Muscle layer of duodenum (tissue), 2 donors: ENCODE data around the gene CYBRD1.
"Not testable (repeated sequence)": the region's sequence is repeated elsewhere in the genome, so short reads cannot be mapped to it uniquely, and the experiment has no call there.

Experiments used
- H3K27ac ChIP-seq: one replicate; pipeline ENCODE4 v1.7.0; 2013; ENCODE audit warnings: mild to moderate bottlenecking, low read length
- H3K27me3 ChIP-seq: one replicate; pipeline ENCODE4 v1.7.0; 2013; ENCODE audit warnings: low read depth, mild to moderate bottlenecking, control low read depth, low read length
- H3K36me3 ChIP-seq, 2 donors: one replicate each; pipeline ENCODE4 v1.7.0; 2013; ENCODE audit warnings: low read length in 2 of 2, control low read depth in 1 of 2, mild to moderate bottlenecking in 1 of 2; ENCODE audit not compliant: insufficient read depth in 2 of 2, control insufficient read depth in 1 of 2
- H3K4me1 ChIP-seq, 2 donors: one replicate each; pipeline ENCODE4 v1.7.0; 2013; ENCODE audit warnings: low read length in 2 of 2, mild to moderate bottlenecking in 2 of 2, control low read depth in 1 of 2, moderate library complexity in 1 of 2; ENCODE audit not compliant: insufficient read depth in 2 of 2, control insufficient read depth in 1 of 2
- H3K4me3 ChIP-seq, 2 donors: one replicate each; pipeline ENCODE4 v1.7.0; 2013; ENCODE audit warnings: low read length in 2 of 2, low read depth in 1 of 2, mild to moderate bottlenecking in 1 of 2
- H3K9me3 ChIP-seq, 2 donors: one replicate each; pipeline ENCODE4 v1.7.0; 2013; ENCODE audit warnings: low read length in 2 of 2, control low read depth in 1 of 2, mild to moderate bottlenecking in 1 of 2; ENCODE audit not compliant: control insufficient read depth in 1 of 2
- donor health status: healthy.

CYBRD1 gene

GRCh38 chr2:171516793-171517192, 5.5 kb upstream of the CYBRD1 start:
- H3K4me1 ChIP-seq: peaks cover 5 to 7% of the 10 kb centered on the region in 2 donors
- H3K27ac ChIP-seq: no peak overlapping the region
- no peaks in the 10 kb centered on the region for H3K36me3 ChIP-seq
- H3K4me3 ChIP-seq: no peak overlapping the region
- H3K27me3 ChIP-seq: no peaks in the 10 kb centered on the region
- no peaks in the 10 kb centered on the region for H3K9me3 ChIP-seq

DNA sequence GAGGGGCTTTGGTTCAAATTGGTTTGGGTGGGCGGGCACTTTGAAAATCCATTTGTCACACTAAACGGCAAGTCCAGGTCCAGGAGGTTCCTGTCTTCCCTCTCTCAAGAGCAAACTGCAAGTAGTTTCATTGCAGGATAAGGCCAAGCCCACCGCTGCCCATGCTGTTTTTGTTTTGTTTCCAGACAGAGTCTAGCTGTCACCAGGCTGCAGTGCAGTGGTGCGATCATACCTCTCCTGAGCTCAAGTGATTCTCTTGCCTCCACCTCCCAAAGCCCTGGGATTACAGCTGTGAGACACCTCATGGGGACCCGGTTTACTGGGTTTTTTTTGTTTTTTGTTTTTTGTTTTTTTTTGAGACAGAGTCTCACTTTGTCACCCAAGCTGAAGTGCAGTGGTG, 1.8 kb upstream of the CYBRD1 start:
- H3K9me3 ChIP-seq: no peaks in the 10 kb centered on the region
- H3K36me3 ChIP-seq: no peaks in the 10 kb centered on the region
- H3K4me3 ChIP-seq: no peak overlapping the region
- peaks cover 10 to 13% of the 10 kb centered on the region in 2 donors for H3K4me1 ChIP-seq
- no peak overlapping the region for H3K27ac ChIP-seq
- H3K27me3 ChIP-seq: no peaks in the 10 kb centered on the region

GRCh38 chr2:171521361-171522051, 768 bp upstream of the CYBRD1 start:
- Histone ChIP-seq H3K27me3 (no peaks in the 10 kb centered on the region), H3K4me1 (peaks cover 10 to 13% of the 10 kb centered on the region in 2 donors)

DNA sequence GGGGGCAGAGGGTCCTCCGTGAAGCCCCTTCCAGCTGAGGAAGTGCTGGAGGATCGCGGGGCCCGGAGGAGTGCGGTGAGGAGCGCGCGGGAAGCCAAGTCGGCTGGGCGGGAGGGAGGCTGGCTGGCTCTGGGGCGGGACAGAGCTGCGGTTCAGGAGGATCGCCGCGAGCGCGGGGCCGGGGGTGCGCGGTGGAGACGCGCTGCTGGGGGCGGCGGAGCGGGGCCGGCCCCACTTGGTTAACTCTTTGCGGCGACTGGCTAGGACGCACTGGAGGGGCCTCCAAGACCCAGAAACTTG, 464 bp downstream of the CYBRD1 start:
- Histone ChIP-seq H3K4me3 (peak overlapping the region; percentile 89 to 98), H3K4me1 (peaks cover 13% of the 10 kb centered on the region in 2 donors), H3K27ac (peak overlapping the region; percentile 67), H3K9me3 (no peaks in the 10 kb centered on the region), H3K27me3 (no peaks in the 10 kb centered on the region), H3K36me3 (no peaks in the 10 kb centered on the region)

More at GRCh38 chr2:171521361-171522051, 768 bp upstream of the CYBRD1 start:
- no peaks in the 10 kb centered on the region for H3K36me3 ChIP-seq
- H3K9me3 ChIP-seq: no peaks in the 10 kb centered on the region
- peak overlapping the region; percentile 89 to 98 for H3K4me3 ChIP-seq
- peak overlapping the region; percentile 75 for H3K27ac ChIP-seq

DNA sequence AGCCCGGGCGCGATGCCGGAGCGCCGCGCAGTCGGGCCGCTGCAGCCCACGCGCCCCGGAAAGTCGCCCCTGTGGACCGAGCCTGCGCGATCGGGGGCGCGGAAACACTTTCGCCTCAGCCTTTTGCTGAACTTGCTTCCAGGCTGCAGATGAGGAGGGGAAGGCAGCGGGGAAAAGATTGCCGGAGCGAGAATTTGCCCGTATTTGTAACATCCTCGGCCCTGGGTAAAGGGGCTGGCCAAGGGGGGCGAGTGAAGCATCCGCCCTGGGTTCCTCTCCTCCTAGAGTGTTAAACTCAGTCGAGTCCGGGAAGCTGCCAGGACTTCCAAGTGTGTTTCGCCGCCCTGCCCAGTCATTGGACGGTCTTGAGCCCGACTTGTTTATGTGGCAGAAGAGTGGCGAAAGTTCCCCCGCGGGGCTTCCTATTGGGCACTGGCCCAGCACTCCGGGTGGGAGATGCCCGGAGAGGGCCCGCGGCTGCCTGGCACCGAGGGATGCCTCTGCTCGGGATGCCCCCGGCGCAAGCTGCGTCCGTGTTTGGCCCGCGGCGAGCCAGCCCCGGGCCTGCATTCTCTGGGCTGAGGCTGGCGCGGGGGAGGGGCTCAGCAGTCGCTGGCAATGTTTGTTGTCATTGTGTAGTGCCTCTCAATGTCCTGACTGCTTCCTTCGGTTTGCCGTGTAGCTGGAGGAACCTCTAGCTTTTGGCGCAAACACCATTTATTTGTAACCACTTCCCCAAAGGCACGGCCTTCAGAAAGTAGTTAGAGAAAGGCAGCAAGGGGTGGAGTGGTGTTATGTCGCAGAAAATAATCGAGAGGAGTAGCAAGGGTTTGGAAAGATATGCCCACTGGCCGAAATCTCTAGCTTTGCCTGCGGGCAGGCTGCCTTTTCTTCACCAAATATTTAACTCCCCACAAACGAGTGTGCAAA, 1.1 kb downstream of the CYBRD1 start:
- Histone ChIP-seq H3K4me3 (peak overlapping the region; percentile 89 to 98), H3K4me1 (peaks cover 13% of the 10 kb centered on the region in 2 donors), H3K9me3 (no peaks in the 10 kb centered on the region), H3K27me3 (no peaks in the 10 kb centered on the region), H3K36me3 (no peaks in the 10 kb centered on the region), H3K27ac (peak overlapping the region; percentile 58)

- H3K4me3 ChIP-seq: peak overlapping the region; percentile 89 to 98
- no peaks in the 10 kb centered on the region for H3K27me3 ChIP-seq
- H3K4me1 ChIP-seq: peaks cover 13% of the 10 kb centered on the region in 2 donors
- H3K27ac ChIP-seq: peak overlapping the region; percentile 58
- H3K36me3 ChIP-seq: no peaks in the 10 kb centered on the region
- H3K9me3 ChIP-seq: no peaks in the 10 kb centered on the region
Measured at GRCh38 chr2:171524018-171524401, 1.7 kb downstream of the CYBRD1 start.

DNA sequence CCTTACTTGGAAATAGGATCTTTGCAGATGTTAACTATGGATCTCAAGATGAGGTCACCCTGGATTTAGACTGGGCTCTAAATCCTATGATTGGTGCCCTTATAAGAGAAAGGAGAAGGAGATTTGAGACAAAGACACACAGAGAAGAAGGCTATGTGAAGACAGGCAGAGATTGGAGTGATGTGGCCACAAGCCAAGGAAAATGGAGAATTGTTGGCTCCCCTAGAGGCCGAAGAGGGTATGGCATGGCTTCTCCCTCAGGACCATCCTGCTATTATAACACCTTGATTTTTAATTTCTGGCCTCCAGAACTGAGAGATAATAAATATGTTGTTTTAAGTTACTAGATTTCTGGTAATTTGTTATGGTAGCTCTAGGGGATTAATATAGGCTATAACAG, 7.6 kb downstream of the CYBRD1 start:
- no peak overlapping the region for H3K27ac ChIP-seq
- H3K9me3 ChIP-seq: no peaks in the 10 kb centered on the region
- no peak overlapping the region for H3K4me3 ChIP-seq
- H3K36me3 ChIP-seq: peaks cover 0 to 7% of the 10 kb centered on the region in 2 donors
- peaks cover 0 to 12% of the 10 kb centered on the region in 2 donors for H3K4me1 ChIP-seq
- H3K27me3 ChIP-seq: no peaks in the 10 kb centered on the region

- Histone ChIP-seq H3K36me3 (peaks cover 0 to 7% of the 10 kb centered on the region in 2 donors), H3K27me3 (no peaks in the 10 kb centered on the region), H3K4me1 (peaks cover 0 to 12% of the 10 kb centered on the region in 2 donors), H3K4me3 (no peak overlapping the region), H3K27ac (peak overlapping the region; percentile 28), H3K9me3 (no peaks in the 10 kb centered on the region)
Measured at GRCh38 chr2:171530378-171530777, 8.1 kb downstream of the CYBRD1 start.

- not testable (repeated sequence) for H3K4me3 ChIP-seq, H3K36me3 ChIP-seq, H3K9me3 ChIP-seq, H3K27me3 ChIP-seq
- H3K4me1 ChIP-seq: peaks cover 0 to 12% of the 10 kb centered on the region in 2 donors
- peak overlapping the region; percentile 28 for H3K27ac ChIP-seq
Measured at GRCh38 chr2:171530859-171531258, 8.6 kb downstream of the CYBRD1 start.

DNA sequence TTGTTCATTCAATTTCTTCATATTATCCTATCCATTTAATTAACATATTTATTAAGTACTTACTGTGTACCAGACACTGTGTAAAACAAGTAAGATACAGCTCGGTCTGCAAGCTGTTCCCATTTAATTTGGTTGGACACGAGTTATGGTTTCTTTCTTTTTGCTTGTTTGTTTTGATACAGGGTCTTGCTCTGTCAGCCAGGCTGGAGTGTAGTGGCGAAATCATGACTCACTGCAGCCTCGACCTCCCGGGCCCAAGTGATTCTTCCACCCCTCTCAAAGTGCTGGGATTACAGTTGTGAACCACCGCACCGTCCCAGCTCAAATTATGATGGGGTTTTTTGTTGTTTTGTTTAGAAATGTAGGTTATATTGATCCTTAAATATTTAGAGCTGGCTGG, 9.0 kb downstream of the CYBRD1 start:
- Histone ChIP-seq H3K4me1 (peaks cover 0 to 12% of the 10 kb centered on the region in 2 donors), H3K4me3 (no peak overlapping the region), H3K27ac (no peak overlapping the region)

DNA sequence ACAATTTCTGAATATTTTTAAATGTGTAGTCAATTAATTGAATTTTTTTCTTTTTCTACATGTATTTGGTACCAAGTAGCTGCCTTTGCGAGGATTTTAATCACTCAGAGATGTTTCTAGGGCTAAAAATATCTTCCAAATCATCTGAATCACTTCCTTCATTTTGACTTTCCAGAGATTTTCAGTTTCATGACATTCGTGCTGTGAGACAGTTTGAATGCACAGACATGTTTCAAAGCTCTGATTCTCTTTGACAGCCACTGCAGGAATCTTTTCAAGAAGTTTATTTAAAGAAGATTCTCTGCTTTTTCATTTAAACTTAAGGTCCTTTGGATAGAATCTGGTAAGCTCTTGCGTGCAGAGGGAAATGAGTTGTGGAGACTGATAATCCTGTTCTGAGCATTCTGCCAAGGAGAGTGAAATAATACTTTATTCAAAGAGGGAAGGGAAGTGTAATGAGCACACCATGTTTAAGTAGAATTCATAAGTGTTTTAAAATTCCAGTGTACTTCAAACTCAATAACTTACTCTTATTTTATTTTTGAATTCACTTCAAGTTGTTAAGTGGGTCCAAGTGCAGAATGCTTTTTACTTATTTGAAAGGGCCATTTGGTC, 9.7 kb downstream of the CYBRD1 start:
- H3K9me3 ChIP-seq: no peaks in the 10 kb centered on the region
- H3K27me3 ChIP-seq: no peaks in the 10 kb centered on the region
- peaks cover 0 to 7% of the 10 kb centered on the region in 2 donors for H3K36me3 ChIP-seq
- H3K27ac ChIP-seq: no peak overlapping the region
- H3K4me3 ChIP-seq: no peak overlapping the region
- H3K4me1 ChIP-seq: peaks cover 0 to 9% of the 10 kb centered on the region in 2 donors

More for the DNA sequence above, 9.0 kb downstream of the CYBRD1 start:
- Histone ChIP-seq H3K36me3 (peaks cover 0 to 7% of the 10 kb centered on the region in 2 donors), H3K27me3 (no peaks in the 10 kb centered on the region), H3K9me3 (no peaks in the 10 kb centered on the region)
